GM12878 (cell line): Measurements from ENCODE around the gene ITSN2. TPM values are rescaled to one million over a fixed set of nuclear protein-coding genes. Genes with fewer than 3 reads are reported as not detected.

Experiments used
- ATAC-seq: fragments of 200-7000 bp; cut with Tn5 transposase; 3 replicates; pipeline ENCODE4 v1.9.1; 2020; ENCODE audit warnings: mild to moderate bottlenecking, moderate library complexity
- BruUV-seq: library from RNA; stranded (reverse); fragments of 400-500 nt; replicated peaks from 2 replicates; lab custom pipeline; 2021; lab: Mats Ljungman, UMichigan
- CTCF ChIA-PET: fragments of 300-600 bp; sonication (Branson Sonifier 250); formaldehyde crosslinking; extraction: SDS; loops from one replicate; lab custom pipeline; 2021; ENCODE audit warnings: inconsistent platforms; lab: Yijun Ruan, JAX
- POLR2A ChIA-PET: fragments of 350-600 bp; formaldehyde crosslinking; extraction: SDS; loops from one replicate; lab custom pipeline; 2021; ENCODE audit warnings: inconsistent platforms; lab: Charles Lee
- RAD21 ChIA-PET: fragments of 300-600 bp; sonication (Branson Sonifier 250); formaldehyde crosslinking; loops from one replicate; lab custom pipeline; 2023; ENCODE audit warnings: antibody characterized with exemption; ENCODE audit not compliant: unreplicated experiment; lab: Charles Lee
- SMC1A ChIA-PET: fragments of 300-600 bp; sonication (Branson Sonifier 250); formaldehyde crosslinking; loops from one replicate; lab custom pipeline; 2023; ENCODE audit not compliant: unreplicated experiment, uncharacterized antibody; lab: Charles Lee
- DNase-seq: peaks from one replicate; pipeline ENCODE4 v3.0.0-alpha.2; 2011; ENCODE audit warnings: low read depth, low spot score
- FAIRE-seq: peaks from 3 replicates; lab custom pipeline; 2011; peaks lifted over from hg19 to GRCh38; lab: Jason Lieb, UNC
- H2AFZ ChIP-seq: 2 replicates; pipeline ENCODE4 v1.6.0; 2011; ENCODE audit warnings: low read depth, low read length, control low read depth; ENCODE audit not compliant: control insufficient read depth
- H3K27ac ChIP-seq: 2 replicates; pipeline ENCODE4 v1.5.1; 2011; ENCODE audit warnings: control low read depth; ENCODE audit not compliant: control insufficient read depth, insufficient read depth
- H3K27me3 ChIP-seq, 2 experiments: replicated peaks in 1 of 2; 2 replicates each; pipeline versions ENCODE4 v1.6.0 to v1.6.1; 2011; ENCODE audit warnings: low read length in 1 of 2; ENCODE audit not compliant: control insufficient read depth in 2 of 2, insufficient read depth in 2 of 2
- H3K36me3 ChIP-seq, 2 experiments: 2 replicates each; pipeline ENCODE4 v1.5.1; 2011; ENCODE audit warnings: low read length in 1 of 2; ENCODE audit not compliant: control insufficient read depth in 2 of 2, insufficient read depth in 2 of 2
- H3K4me1 ChIP-seq: 2 replicates; pipeline ENCODE4 v1.6.1; 2011; ENCODE audit warnings: mild to moderate bottlenecking, low read length, moderate library complexity, mixed read lengths; ENCODE audit not compliant: control insufficient read depth, insufficient read depth
- H3K4me2 ChIP-seq: 2 replicates; pipeline ENCODE4 v1.6.0; 2011; ENCODE audit warnings: control low read depth; ENCODE audit not compliant: control insufficient read depth, insufficient read depth
- H3K4me3 ChIP-seq: fragments of 200-600 bp; sonication (generic); 2 replicates; pipeline ENCODE4 v1.5.1; 2016
- H3K79me2 ChIP-seq: 2 replicates; pipeline ENCODE4 v1.6.0; 2011; ENCODE audit warnings: low read length; ENCODE audit not compliant: control insufficient read depth, insufficient read depth
- H3K9ac ChIP-seq: 2 replicates; pipeline ENCODE4 v1.8.0; 2011; ENCODE audit warnings: low read length, control low read depth, mixed read lengths; ENCODE audit not compliant: control insufficient read depth, insufficient read depth
- H3K9me3 ChIP-seq: replicated peaks from 3 replicates; pipeline ENCODE4 v1.5.1; 2011; ENCODE audit warnings: mild to moderate bottlenecking, low read length; ENCODE audit not compliant: control insufficient read depth, insufficient read depth
- H4K20me1 ChIP-seq: 2 replicates; pipeline ENCODE4 v1.6.0; 2011; ENCODE audit not compliant: control insufficient read depth, insufficient read depth
- ASH2L ChIP-seq: fragments of 300-600, 200-600 bp; sonication (generic); IDR thresholded peaks from 2 replicates; pipeline ENCODE4 v1.6.1; 2017; ENCODE audit warnings: low read depth, mild to moderate bottlenecking, borderline replicate concordance
- CHD4 ChIP-seq: fragments of 200-600 bp; sonication (generic); IDR thresholded peaks from 2 replicates; pipeline ENCODE4 v1.6.1; 2016; ENCODE audit warnings: mild to moderate bottlenecking
- RBBP5 ChIP-seq: fragments of 200-600 bp; sonication (generic); conservative IDR thresholded peaks from 2 replicates; pipeline ENCODE4 v1.6.1; 2016
- SPI1 ChIP-seq: IDR thresholded peaks from 2 replicates; pipeline ENCODE4 v1.6.1; 2011; ENCODE audit warnings: low read depth, mild to moderate bottlenecking, low read length, moderate library complexity, borderline replicate concordance; ENCODE audit not compliant: insufficient read depth
- TBL1XR1 ChIP-seq: IDR thresholded peaks from 2 replicates; pipeline ENCODE4 v1.6.1; 2012; ENCODE audit warnings: low read depth, low read length, improper control_type of control experiment
- ZBED1 ChIP-seq: IDR thresholded peaks from 2 replicates; pipeline ENCODE4 v1.6.1; 2016; ENCODE audit warnings: borderline replicate concordance
- WGBS: methylation state at CpG from one replicate; pipeline ENCODE4 v1.1.6; 2016; ENCODE audit warnings: low lambda C conversion rate; ENCODE audit not compliant: insufficient replicate concordance, insufficient coverage; ENCODE audit errors: missing lambda C conversion rate; 5-methylcytosine and 5-hydroxymethylcytosine counted together
- in situ Hi-C: fragments of 300-500 bp; cut with MboI; formaldehyde crosslinking; loops from 9 replicates; pipeline ENCODE4 v1.14.3; 2018; ENCODE audit warnings: mixed read lengths
- intact Hi-C: fragments of 100-400 bp; cut with micrococcal nuclease; formaldehyde crosslinking; loops from one replicate; pipeline ENCODE4 v1.14.2; 2022; ENCODE audit not compliant: unreplicated experiment
- polyA plus RNA-seq, 11 experiments: library from polyadenylated mRNA; depleted of rRNA in 4 of 11; unstranded in 6 of 11; stranded (reverse) in 5 of 11; fragments of >200 nt; fragmentation: Nextera tagmentation in 4 of 11; fragmentation: Illumina TruSeq in 1 of 11; extraction: Ambion mirVana in 4 of 11; extraction: Trizol in 1 of 11; gene quantifications; 1 replicate in 1 of 11; 2 replicates in 10 of 11; pipeline versions ENCODE4 v1.2.1 to v1.2.3, GENCODE V29; 2011 to 2016; ENCODE audit warnings: inconsistent platforms in 2 of 11, missing spikeins in 2 of 11, low read depth in 1 of 11
- total RNA-seq, 4 experiments: library from RNA; depleted of rRNA in 3 of 4; stranded (reverse); fragments of >200 nt in 3 of 4; fragmentation: Illumina TruSeq in 1 of 4; extraction: Trizol in 1 of 4; gene quantifications; 2 replicates each; pipeline versions ENCODE4 v1.2.1 to v1.2.3, GENCODE V29; 2013 to 2021
- TF ChIP-seq, protein P1 (sequence below): fragments of 450-650 bp; IDR thresholded peaks from 2 replicates; pipeline ENCODE4 v1.6.1; 2016; ENCODE audit warnings: mild to moderate bottlenecking, moderate library complexity, borderline replicate concordance
- TF ChIP-seq, protein P2 (sequence below): fragments of 450-650 bp; formaldehyde crosslinking; IDR thresholded peaks from 2 replicates; pipeline ENCODE4 v1.4.0; 2020; ENCODE audit warnings: mild to moderate bottlenecking, moderate library complexity

The ITSN2 gene
- total and polyA plus RNA-seq, 10 of the 15 experiments (the other 5 are each of a cell fraction or from before 2014, with no cell fraction given) = 20.5 to 80.0 (median 54.7) TPM

DNA sequence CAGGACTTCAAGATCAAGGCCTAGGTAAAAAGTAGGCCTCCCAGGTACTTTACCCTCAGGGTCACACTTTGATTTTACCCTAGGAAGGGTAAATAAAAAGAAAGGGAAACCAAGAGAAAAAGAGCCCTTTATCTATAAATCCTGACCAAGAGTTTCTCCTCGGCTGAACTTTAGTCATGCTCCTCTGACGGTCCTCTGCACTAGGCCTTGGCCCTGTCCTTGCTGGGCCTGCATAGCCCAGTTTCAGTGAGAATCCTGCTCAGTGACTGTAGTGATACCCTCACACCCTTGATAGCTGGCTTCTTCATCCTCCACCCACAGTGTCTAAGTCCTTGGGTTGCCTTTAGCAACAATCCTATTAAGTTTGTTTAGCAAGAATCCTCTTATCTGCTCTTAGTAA lies 20.5 kb upstream of the ITSN2 start:
- H3K9ac ChIP-seq = no peak overlapping the region
- no peaks in the 10 kb centered on the region for H3K36me3 ChIP-seq
- H3K27ac ChIP-seq = no peak overlapping the region
- intact Hi-C loops (loop anchor here (5.0 kb wide), 3 partner anchors 64 to 299 kb away; partner anchors contain the start of gene TP53I3), in situ Hi-C loops (no loop called here)
- POLR2A ChIA-PET = no interaction called here
- H3K79me2 ChIP-seq = no peaks in the 10 kb centered on the region
- BruUV-seq = no TSS peak
- no peaks in the 10 kb centered on the region for H3K4me1 ChIP-seq
- RAD21 ChIA-PET = interaction anchor here (0.6 to 1.8 kb wide), 4 partner anchors 22 to 296 kb away, joined by 3 to 7 read pairs (median 3); partner anchors contain the start of gene TP53I3
- H2AFZ ChIP-seq = peak overlapping the region; percentile 10
- no peaks in the 10 kb centered on the region for H3K9me3 ChIP-seq
- H3K4me3 ChIP-seq = no peak overlapping the region
- H4K20me1 ChIP-seq = no peaks in the 10 kb centered on the region
- CTCF ChIA-PET = interaction anchor here (1.0 to 1.3 kb wide), 3 partner anchors 10 to 137 kb away, joined by 3 to 4 read pairs (median 3); no protein-coding TSS in a partner anchor
- SMC1A ChIA-PET = interaction anchor here (0.6 to 1.8 kb wide), 4 partner anchors 22 to 77 kb away, joined by 3 to 6 read pairs (median 4); no protein-coding TSS in a partner anchor
- DNase-seq (no peak), ATAC-seq (peak; percentile 27), FAIRE-seq (no peak)
- TF ChIP-seq ASH2L = no peak
- TF ChIP-seq RBBP5 = no peak
- TF ChIP-seq, protein P1, sequence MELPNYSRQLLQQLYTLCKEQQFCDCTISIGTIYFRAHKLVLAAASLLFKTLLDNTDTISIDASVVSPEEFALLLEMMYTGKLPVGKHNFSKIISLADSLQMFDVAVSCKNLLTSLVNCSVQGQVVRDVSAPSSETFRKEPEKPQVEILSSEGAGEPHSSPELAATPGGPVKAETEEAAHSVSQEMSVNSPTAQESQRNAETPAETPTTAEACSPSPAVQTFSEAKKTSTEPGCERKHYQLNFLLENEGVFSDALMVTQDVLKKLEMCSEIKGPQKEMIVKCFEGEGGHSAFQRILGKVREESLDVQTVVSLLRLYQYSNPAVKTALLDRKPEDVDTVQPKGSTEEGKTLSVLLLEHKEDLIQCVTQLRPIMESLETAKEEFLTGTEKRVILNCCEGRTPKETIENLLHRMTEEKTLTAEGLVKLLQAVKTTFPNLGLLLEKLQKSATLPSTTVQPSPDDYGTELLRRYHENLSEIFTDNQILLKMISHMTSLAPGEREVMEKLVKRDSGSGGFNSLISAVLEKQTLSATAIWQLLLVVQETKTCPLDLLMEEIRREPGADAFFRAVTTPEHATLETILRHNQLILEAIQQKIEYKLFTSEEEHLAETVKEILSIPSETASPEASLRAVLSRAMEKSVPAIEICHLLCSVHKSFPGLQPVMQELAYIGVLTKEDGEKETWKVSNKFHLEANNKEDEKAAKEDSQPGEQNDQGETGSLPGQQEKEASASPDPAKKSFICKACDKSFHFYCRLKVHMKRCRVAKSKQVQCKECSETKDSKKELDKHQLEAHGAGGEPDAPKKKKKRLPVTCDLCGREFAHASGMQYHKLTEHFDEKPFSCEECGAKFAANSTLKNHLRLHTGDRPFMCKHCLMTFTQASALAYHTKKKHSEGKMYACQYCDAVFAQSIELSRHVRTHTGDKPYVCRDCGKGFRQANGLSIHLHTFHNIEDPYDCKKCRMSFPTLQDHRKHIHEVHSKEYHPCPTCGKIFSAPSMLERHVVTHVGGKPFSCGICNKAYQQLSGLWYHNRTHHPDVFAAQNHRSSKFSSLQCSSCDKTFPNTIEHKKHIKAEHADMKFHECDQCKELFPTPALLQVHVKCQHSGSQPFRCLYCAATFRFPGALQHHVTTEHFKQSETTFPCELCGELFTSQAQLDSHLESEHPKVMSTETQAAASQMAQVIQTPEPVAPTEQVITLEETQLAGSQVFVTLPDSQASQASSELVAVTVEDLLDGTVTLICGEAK = no peak
- no peak for TF ChIP-seq SPI1
- no peak for TF ChIP-seq CHD4
- TF ChIP-seq TBL1XR1 = no peak
- TF ChIP-seq, protein P2, sequence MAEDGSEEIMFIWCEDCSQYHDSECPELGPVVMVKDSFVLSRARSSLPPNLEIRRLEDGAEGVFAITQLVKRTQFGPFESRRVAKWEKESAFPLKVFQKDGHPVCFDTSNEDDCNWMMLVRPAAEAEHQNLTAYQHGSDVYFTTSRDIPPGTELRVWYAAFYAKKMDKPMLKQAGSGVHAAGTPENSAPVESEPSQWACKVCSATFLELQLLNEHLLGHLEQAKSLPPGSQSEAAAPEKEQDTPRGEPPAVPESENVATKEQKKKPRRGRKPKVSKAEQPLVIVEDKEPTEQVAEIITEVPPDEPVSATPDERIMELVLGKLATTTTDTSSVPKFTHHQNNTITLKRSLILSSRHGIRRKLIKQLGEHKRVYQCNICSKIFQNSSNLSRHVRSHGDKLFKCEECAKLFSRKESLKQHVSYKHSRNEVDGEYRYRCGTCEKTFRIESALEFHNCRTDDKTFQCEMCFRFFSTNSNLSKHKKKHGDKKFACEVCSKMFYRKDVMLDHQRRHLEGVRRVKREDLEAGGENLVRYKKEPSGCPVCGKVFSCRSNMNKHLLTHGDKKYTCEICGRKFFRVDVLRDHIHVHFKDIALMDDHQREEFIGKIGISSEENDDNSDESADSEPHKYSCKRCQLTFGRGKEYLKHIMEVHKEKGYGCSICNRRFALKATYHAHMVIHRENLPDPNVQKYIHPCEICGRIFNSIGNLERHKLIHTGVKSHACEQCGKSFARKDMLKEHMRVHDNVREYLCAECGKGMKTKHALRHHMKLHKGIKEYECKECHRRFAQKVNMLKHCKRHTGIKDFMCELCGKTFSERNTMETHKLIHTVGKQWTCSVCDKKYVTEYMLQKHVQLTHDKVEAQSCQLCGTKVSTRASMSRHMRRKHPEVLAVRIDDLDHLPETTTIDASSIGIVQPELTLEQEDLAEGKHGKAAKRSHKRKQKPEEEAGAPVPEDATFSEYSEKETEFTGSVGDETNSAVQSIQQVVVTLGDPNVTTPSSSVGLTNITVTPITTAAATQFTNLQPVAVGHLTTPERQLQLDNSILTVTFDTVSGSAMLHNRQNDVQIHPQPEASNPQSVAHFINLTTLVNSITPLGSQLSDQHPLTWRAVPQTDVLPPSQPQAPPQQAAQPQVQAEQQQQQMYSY (CRISPR knock-in tag) = no peak
- no peak for TF ChIP-seq ZBED1
- H3K27me3 ChIP-seq = no peaks in the 10 kb centered on the region
- no peak overlapping the region for H3K4me2 ChIP-seq
- WGBS = 100% methylated on average over 2 of the region's 2 CpGs
